Cardiac muscle cell (in vitro differentiated cells and primary cell): Measurements from ENCODE around the gene HS6ST2. TPM values are rescaled to one million over a fixed set of nuclear protein-coding genes. Genes with fewer than 3 reads are reported as not detected.
"Not testable (repeated sequence)": the region's sequence is repeated elsewhere in the genome, so short reads cannot be mapped to it uniquely, and the experiment has no call there.

Experiments used
- DNase-seq, 2 donors: peaks; one replicate each; pipeline versions ENCODE4 v3.0.0 to v3.0.0-alpha.2; 2010 to 2017; ENCODE audit warnings: low read depth in 1 of 2, low spot score in 1 of 2
- H3K27ac ChIP-seq: fragments of 200-600 bp; sonication (generic); 2 replicates; pipeline ENCODE4 v1.5.1; 2016
- H3K27me3 ChIP-seq: fragments of 200-600 bp; sonication (generic); 2 replicates; pipeline ENCODE4 v1.6.0; 2016; ENCODE audit warnings: control low read depth
- H3K36me3 ChIP-seq: fragments of 200-600 bp; sonication (generic); 2 replicates; pipeline ENCODE4 v1.5.1; 2016; ENCODE audit warnings: control low read depth
- H3K4me1 ChIP-seq: fragments of 200-600 bp; sonication (generic); 2 replicates; pipeline ENCODE4 v1.8.1; 2017; ENCODE audit warnings: low read depth, mild to moderate bottlenecking, mixed run types
- H3K4me3 ChIP-seq: fragments of 200-600 bp; sonication (generic); 2 replicates; pipeline ENCODE4 v1.5.1; 2016; ENCODE audit warnings: mild to moderate bottlenecking
- H3K9me3 ChIP-seq: fragments of 200-600 bp; sonication (generic); 2 replicates; pipeline ENCODE4 v1.5.1; 2017; ENCODE audit warnings: low read depth, mild to moderate bottlenecking, control low read depth
- CTCF ChIP-seq: IDR thresholded peaks from 2 replicates; pipeline ENCODE4 v1.5.1; 2012; ENCODE audit warnings: low read depth, mild to moderate bottlenecking, low read length
- polyA plus RNA-seq: library from polyadenylated mRNA; unstranded; fragments of >200 nt; fragmentation: Nextera tagmentation; extraction: Ambion mirVana; gene quantifications from 2 replicates; pipeline ENCODE4 v1.2.1, GENCODE V29; 2016
- total RNA-seq: library from RNA; depleted of rRNA; stranded (reverse); fragments of >200 nt; gene quantifications from 2 replicates; pipeline ENCODE4 v1.2.3, GENCODE V29; 2016

The HS6ST2 gene
- total and polyA plus RNA-seq, 2 experiments from 2014 or later, result 15.5 to 27.1 TPM

GRCh38 chrX:132986556-132986955, 28.1 kb upstream of the HS6ST2 start:
- no peak for DNase-seq

GRCh38 chrX:132984058-132984650, 25.7 kb upstream of the HS6ST2 start:
- Histone ChIP-seq H3K27me3 (no peaks in the 10 kb centered on the region), H3K27ac (no peak overlapping the region), H3K9me3 (no peaks in the 10 kb centered on the region), H3K4me1 (no peaks in the 10 kb centered on the region), H3K36me3 (no peaks in the 10 kb centered on the region), H3K4me3 (no peak overlapping the region)
- no peak for DNase-seq
- TF ChIP-seq CTCF, result no peak

More at GRCh38 chrX:132986556-132986955, 28.1 kb upstream of the HS6ST2 start:
- no peak overlapping the region for H3K4me3 ChIP-seq
- no peak for TF ChIP-seq CTCF
- H3K27me3 ChIP-seq, result no peaks in the 10 kb centered on the region
- H3K9me3 ChIP-seq, result no peaks in the 10 kb centered on the region
- no peaks in the 10 kb centered on the region for H3K36me3 ChIP-seq
- H3K27ac ChIP-seq, result no peak overlapping the region
- H3K4me1 ChIP-seq, result no peaks in the 10 kb centered on the region

- no peak for DNase-seq
- Histone ChIP-seq H3K9me3 (no peaks in the 10 kb centered on the region), H3K27me3 (no peaks in the 10 kb centered on the region), H3K4me1 (no peaks in the 10 kb centered on the region), H3K27ac (no peak overlapping the region), H3K4me3 (no peak overlapping the region), H3K36me3 (no peaks in the 10 kb centered on the region)
- TF ChIP-seq CTCF, result no peak
Measured at GRCh38 chrX:132983496-132983895, 25.1 kb upstream of the HS6ST2 start.

GRCh38 chrX:132980035-132980434, 21.6 kb upstream of the HS6ST2 start:
- H3K9me3 ChIP-seq, H3K4me3 ChIP-seq, H3K36me3 ChIP-seq, H3K27ac ChIP-seq, H3K4me1 ChIP-seq, H3K27me3 ChIP-seq, DNase-seq: not testable (repeated sequence)

GRCh38 chrX:132968296-132968949, 10.0 kb upstream of the HS6ST2 start:
- no peaks in the 10 kb centered on the region for H3K9me3 ChIP-seq
- H3K4me3 ChIP-seq, result no peak overlapping the region
- peak overlapping the region; percentile 56 for H3K27ac ChIP-seq
- H3K27me3 ChIP-seq, result no peaks in the 10 kb centered on the region
- TF ChIP-seq CTCF, result no peak
- no peaks in the 10 kb centered on the region for H3K36me3 ChIP-seq
- H3K4me1 ChIP-seq, result peaks cover 32% of the 10 kb centered on the region
- peak in 1 of 2 donors; percentile 70 for DNase-seq

- H3K4me3 ChIP-seq, result no peak overlapping the region
- no peak for DNase-seq
- peaks cover 32% of the 10 kb centered on the region for H3K4me1 ChIP-seq
- no peak for TF ChIP-seq CTCF
- H3K27me3 ChIP-seq, result no peaks in the 10 kb centered on the region
- no peaks in the 10 kb centered on the region for H3K36me3 ChIP-seq
- no peaks in the 10 kb centered on the region for H3K9me3 ChIP-seq
- H3K27ac ChIP-seq, result no peak overlapping the region
Measured at GRCh38 chrX:132967049-132967448, 8.6 kb upstream of the HS6ST2 start.
